ENCODE results near the gene C6orf47. TPM values are rescaled to one million over a fixed set of nuclear protein-coding genes. Genes with fewer than 3 reads are reported as not detected.

Gene C6orf47
- polyA plus RNA-seq, 1 donor from 2014 or later: 17.2 TPM

DNA sequence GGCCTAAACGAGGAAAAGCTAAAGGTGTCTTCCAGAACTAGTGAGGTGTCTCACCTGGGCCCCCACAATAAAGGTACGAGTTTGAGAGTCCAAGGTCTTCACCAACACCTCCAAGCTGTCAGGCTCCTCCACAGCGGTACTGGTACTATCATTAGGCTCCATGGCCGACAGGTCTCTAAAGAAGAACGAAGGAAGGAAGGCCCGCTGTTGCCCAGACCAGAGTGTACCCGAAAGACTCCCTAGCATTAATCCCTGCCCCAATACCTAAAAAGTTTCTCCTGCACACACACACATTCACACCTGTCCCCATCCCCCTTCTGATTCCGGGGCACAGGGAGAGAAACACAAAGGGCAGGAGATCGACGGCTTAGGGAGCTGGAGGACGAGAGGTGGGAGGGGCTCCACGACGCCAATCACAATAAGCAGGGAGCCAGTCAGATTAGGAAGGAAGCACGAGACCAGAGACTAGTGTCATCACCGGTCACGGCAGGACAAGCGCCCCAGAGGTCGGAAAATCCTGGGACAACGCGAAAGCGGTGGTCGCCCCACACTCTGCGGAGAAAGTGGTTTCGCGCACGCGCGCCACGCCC, 8.9 kb downstream of the C6orf47 start:
- peaks cover 31% of the 10 kb centered on the region for H3K79me2 ChIP-seq (replicated peaks; ENCODE audit: insufficient read depth, low read length)
- peak overlapping the region; percentile 90 for H3K9ac ChIP-seq (ENCODE audit: low read length)
- H3K4me3 ChIP-seq (ENCODE audit: low read length): peak overlapping the region; percentile 72
- H2AFZ ChIP-seq (ENCODE audit: low read depth, low read length): peak overlapping the region; percentile 56
- H3K36me3 ChIP-seq (ENCODE audit: insufficient read depth, low read length): no peaks in the 10 kb centered on the region
- no peaks in the 10 kb centered on the region for H3K9me3 ChIP-seq (ENCODE audit: low read length)
- peaks cover 3% of the 10 kb centered on the region for H3F3A ChIP-seq (ENCODE audit: insufficient read depth, low read length, poor library complexity, severe bottlenecking)
- H3K27ac ChIP-seq (ENCODE audit: low read length): peak overlapping the region; percentile 98
- TF ChIP-seq, protein P1, sequence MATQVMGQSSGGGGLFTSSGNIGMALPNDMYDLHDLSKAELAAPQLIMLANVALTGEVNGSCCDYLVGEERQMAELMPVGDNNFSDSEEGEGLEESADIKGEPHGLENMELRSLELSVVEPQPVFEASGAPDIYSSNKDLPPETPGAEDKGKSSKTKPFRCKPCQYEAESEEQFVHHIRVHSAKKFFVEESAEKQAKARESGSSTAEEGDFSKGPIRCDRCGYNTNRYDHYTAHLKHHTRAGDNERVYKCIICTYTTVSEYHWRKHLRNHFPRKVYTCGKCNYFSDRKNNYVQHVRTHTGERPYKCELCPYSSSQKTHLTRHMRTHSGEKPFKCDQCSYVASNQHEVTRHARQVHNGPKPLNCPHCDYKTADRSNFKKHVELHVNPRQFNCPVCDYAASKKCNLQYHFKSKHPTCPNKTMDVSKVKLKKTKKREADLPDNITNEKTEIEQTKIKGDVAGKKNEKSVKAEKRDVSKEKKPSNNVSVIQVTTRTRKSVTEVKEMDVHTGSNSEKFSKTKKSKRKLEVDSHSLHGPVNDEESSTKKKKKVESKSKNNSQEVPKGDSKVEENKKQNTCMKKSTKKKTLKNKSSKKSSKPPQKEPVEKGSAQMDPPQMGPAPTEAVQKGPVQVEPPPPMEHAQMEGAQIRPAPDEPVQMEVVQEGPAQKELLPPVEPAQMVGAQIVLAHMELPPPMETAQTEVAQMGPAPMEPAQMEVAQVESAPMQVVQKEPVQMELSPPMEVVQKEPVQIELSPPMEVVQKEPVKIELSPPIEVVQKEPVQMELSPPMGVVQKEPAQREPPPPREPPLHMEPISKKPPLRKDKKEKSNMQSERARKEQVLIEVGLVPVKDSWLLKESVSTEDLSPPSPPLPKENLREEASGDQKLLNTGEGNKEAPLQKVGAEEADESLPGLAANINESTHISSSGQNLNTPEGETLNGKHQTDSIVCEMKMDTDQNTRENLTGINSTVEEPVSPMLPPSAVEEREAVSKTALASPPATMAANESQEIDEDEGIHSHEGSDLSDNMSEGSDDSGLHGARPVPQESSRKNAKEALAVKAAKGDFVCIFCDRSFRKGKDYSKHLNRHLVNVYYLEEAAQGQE (IDR thresholded peaks at IDR 0.05; ENCODE audit: borderline replicate concordance): peak; percentile 62
- TF ChIP-seq SMC3 (conservative IDR thresholded peaks at IDR 0.05; ENCODE audit: poor library complexity) (no peak), POLR2AphosphoS5 (IDR thresholded peaks at IDR 0.05) (peak; percentile 67), EP300 (conservative IDR thresholded peaks at IDR 0.05; ENCODE audit: poor library complexity, severe bottlenecking) (no peak), EZH2 (IDR thresholded peaks at IDR 0.05; ENCODE audit: borderline replicate concordance, insufficient read depth, low read length, poor library complexity, severe bottlenecking) (no peak), MXI1 (conservative IDR thresholded peaks at IDR 0.05; ENCODE audit: poor library complexity, severe bottlenecking) (no peak), TAF1 (IDR thresholded peaks at IDR 0.05; ENCODE audit: low read depth) (peak; percentile 65), RAD21 (conservative IDR thresholded peaks at IDR 0.05) (no peak)
- TF ChIP-seq, protein P2, sequence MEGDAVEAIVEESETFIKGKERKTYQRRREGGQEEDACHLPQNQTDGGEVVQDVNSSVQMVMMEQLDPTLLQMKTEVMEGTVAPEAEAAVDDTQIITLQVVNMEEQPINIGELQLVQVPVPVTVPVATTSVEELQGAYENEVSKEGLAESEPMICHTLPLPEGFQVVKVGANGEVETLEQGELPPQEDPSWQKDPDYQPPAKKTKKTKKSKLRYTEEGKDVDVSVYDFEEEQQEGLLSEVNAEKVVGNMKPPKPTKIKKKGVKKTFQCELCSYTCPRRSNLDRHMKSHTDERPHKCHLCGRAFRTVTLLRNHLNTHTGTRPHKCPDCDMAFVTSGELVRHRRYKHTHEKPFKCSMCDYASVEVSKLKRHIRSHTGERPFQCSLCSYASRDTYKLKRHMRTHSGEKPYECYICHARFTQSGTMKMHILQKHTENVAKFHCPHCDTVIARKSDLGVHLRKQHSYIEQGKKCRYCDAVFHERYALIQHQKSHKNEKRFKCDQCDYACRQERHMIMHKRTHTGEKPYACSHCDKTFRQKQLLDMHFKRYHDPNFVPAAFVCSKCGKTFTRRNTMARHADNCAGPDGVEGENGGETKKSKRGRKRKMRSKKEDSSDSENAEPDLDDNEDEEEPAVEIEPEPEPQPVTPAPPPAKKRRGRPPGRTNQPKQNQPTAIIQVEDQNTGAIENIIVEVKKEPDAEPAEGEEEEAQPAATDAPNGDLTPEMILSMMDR (IDR thresholded peaks at IDR 0.05; ENCODE audit: poor library complexity, severe bottlenecking): no peak
- no peaks in the 10 kb centered on the region for H3K27me3 ChIP-seq (ENCODE audit: insufficient read depth, low read depth, low read length)
- H4K20me1 ChIP-seq (ENCODE audit: insufficient read depth): no peaks in the 10 kb centered on the region
- H3K4me2 ChIP-seq (ENCODE audit: low read length): peak overlapping the region; percentile 99
- H3K9me2 ChIP-seq (ENCODE audit: insufficient read depth, low read length): no peaks in the 10 kb centered on the region

DNA sequence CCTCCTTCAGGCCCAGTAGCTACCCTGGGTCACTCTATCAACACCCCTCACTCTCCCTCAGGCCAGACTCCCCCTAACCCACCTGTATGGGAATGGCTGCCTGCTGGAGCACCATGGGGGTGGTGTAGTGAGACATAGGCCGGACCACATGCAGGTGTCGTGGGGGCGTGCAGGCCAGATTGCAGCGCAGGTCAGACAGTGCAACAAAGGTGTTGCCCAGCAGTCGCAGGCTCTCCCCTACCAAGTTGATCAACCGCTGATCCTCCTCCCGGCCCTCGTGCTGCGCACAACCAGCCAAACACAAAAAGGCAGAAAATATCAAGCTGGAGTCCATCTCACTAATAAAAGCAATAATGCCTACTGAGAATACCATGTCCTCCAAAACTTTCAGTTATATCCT, 15.3 kb downstream of the C6orf47 start:
- no peaks in the 10 kb centered on the region for H3K9me3 ChIP-seq (ENCODE audit: low read length)
- no peaks in the 10 kb centered on the region for H3K36me3 ChIP-seq (ENCODE audit: insufficient read depth, low read length)
- no peak overlapping the region for H3K4me2 ChIP-seq (ENCODE audit: low read length)
- H4K20me1 ChIP-seq (ENCODE audit: insufficient read depth): no peaks in the 10 kb centered on the region
- H3K27me3 ChIP-seq (ENCODE audit: insufficient read depth, low read depth, low read length): no peaks in the 10 kb centered on the region
- TF ChIP-seq POLR2AphosphoS5 (IDR thresholded peaks at IDR 0.05): no peak
- TF ChIP-seq MXI1 (conservative IDR thresholded peaks at IDR 0.05; ENCODE audit: poor library complexity, severe bottlenecking): no peak
- no peak for TF ChIP-seq EZH2 (IDR thresholded peaks at IDR 0.05; ENCODE audit: borderline replicate concordance, insufficient read depth, low read length, poor library complexity, severe bottlenecking)
- TF ChIP-seq RAD21 (conservative IDR thresholded peaks at IDR 0.05): no peak
- no peak for TF ChIP-seq EP300 (conservative IDR thresholded peaks at IDR 0.05; ENCODE audit: poor library complexity, severe bottlenecking)
- TF ChIP-seq, protein P2 (IDR thresholded peaks at IDR 0.05; ENCODE audit: poor library complexity, severe bottlenecking): no peak
- no peak for TF ChIP-seq TAF1 (IDR thresholded peaks at IDR 0.05; ENCODE audit: low read depth)
- TF ChIP-seq, protein P1 (IDR thresholded peaks at IDR 0.05; ENCODE audit: borderline replicate concordance): no peak
- no peak for TF ChIP-seq SMC3 (conservative IDR thresholded peaks at IDR 0.05; ENCODE audit: poor library complexity)
- H3F3A ChIP-seq (ENCODE audit: insufficient read depth, low read length, poor library complexity, severe bottlenecking): no peaks in the 10 kb centered on the region
- H3K27ac ChIP-seq (ENCODE audit: low read length): no peak overlapping the region
- peaks cover 17% of the 10 kb centered on the region for H3K79me2 ChIP-seq (replicated peaks; ENCODE audit: insufficient read depth, low read length)
- no peaks in the 10 kb centered on the region for H3K9me2 ChIP-seq (ENCODE audit: insufficient read depth, low read length)
- H2AFZ ChIP-seq (ENCODE audit: low read depth, low read length): no peak overlapping the region
- H3K9ac ChIP-seq (ENCODE audit: low read length): no peak overlapping the region
- no peak overlapping the region for H3K4me3 ChIP-seq (ENCODE audit: low read length)

All from neural cell (in vitro differentiated cells).